Stimulated activated CD4-positive, alpha-beta T cell treated with anti-CD3 and anti-CD28 coated beads, TNF-alpha, amount 100 ng/mL, for 48 hours (primary cell): ENCODE results near the gene CDK2AP2.
"Not testable (repeated sequence)": the region's sequence is repeated elsewhere in the genome, so short reads cannot be mapped to it uniquely, and the experiment has no call there.

Experiments used
- DNase-seq, 3 donors: peaks; one replicate each; pipeline ENCODE4 v3.0.0-alpha.2; 2020; ENCODE audit warnings: low read depth in 3 of 3

CDK2AP2 gene

DNA sequence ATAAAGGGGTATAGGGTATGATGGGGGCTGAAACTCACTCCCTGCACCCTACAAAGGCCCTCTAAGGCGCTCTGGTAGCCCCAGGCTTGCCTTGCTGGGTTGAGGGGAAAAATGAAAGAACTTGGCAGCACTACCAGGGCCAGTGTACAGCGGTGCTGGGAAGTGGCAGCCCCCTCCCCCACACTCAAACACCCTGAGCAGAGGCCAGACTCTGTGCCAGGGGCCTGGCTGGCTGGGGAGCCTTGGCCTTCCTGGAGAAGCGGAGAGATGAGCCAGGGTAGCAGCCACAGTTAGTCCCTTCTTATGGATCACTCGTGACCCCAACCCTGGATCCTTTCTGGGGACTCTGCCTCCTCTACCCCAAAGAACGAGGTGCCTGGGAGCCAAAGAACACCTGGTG, 41.6 kb downstream of the CDK2AP2 start:
- no peak for DNase-seq

DNA sequence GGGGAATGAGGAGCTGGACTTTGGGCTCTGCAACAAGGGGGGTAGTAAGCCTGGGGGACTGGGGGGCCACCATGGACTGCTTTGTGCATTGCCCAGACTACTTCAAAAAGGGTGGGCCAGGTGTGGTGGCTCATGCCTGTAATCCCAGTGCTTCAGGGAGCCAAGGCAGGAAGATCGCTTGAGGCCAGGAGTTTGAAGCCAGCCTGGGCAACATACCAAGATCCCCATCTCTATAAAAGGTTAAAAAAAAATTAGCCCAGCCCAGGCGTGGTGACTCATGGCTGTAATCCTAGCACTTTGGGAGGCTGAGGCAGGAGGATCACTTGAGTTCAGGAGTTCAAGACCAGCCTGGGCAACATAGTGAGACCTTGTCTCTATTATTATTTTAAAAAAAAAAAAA, 42.4 kb downstream of the CDK2AP2 start:
- not testable (repeated sequence) for DNase-seq

DNA sequence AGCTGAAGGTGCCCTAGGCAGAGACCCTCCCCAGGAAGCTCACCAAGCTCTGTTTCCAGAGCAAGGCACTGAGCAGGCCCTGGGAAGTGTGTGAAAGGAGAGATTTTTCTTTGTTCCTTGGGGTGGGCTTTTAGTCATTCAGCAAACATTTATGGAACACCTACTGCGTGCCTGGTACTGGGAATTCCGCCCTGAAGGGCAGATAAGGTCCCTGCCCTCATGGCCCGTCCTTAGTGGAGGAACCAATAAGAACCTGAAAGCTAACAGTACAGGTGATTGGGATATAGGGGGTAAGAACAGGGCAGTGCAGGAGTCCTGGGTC, 42.8 kb downstream of the CDK2AP2 start:
- DNase-seq = no peak

DNA sequence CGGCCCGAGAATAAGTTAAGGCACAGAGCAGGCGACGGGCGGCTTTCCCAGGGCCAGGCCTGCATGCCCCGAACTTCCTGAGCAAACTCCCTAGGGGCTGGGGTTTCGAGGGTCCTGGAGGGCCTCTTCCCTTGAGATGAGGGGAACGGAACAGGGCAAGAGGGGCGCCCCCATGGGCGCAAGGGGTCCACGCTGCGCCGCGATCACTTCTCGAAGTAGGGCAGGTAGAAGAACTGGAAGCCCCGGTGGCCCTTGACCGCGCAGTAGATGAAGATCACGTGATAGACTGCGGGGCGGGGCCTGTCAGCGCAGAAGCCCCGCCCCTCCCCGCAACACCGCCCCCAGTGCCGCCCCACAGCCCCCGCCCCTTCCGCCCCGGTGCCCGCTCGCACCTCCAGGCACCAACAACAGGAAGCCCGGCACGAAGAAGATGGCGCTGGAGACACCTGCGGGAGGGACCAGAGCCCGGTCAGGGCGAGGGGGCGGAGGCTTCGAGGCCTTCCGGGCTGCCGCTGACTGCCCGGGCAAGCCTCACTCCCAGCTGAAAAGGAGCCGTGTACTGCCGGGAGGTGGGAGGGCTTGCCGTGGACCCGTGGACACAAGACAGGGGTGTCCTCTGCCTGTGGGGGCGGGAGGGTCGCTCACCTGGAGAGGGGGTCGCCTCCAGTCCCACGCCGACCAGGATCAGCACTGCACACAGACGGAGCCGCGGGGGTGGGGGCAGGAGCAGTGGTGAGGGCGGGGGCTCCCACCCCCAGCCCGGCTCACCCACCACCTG, 43.4 kb downstream of the CDK2AP2 start:
- DNase-seq = peak; percentile 86 to 93 (median 90)

DNA sequence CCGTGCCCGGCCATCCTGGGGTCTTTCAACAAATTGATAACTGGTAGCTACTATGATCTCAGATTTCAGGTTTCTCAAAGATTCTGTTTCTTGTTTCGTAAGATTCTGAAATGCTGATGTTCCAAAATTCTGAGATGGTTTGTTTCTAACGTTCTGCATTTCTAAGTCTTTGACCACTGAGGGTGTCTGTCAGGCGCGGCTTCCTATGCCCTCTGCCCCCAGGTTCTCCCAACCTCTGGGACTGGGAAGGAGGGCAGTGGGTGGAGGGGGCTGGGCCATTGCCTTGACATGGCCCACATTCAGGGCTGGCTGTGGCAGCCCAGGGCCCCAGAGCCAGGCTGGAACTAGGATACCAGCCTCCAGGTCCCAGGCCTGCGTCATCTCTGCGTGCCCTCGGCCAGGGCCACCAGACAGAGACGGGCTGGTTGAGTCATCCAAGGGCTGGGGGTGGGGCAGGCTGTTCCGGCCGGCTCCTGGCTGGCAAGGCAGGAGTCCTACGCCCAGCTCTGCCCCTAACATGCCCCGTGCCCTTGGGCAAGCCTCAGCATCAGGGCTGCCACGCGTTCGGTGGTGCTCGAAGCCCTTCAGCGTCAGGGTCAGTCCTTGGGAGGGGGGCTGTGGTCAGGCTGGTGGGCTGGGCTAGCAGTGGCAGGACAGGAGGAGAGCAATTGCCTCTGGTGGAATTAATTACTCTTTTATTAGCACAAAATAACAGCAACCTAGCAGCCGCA, 44.1 kb downstream of the CDK2AP2 start:
- no peak for DNase-seq

DNA sequence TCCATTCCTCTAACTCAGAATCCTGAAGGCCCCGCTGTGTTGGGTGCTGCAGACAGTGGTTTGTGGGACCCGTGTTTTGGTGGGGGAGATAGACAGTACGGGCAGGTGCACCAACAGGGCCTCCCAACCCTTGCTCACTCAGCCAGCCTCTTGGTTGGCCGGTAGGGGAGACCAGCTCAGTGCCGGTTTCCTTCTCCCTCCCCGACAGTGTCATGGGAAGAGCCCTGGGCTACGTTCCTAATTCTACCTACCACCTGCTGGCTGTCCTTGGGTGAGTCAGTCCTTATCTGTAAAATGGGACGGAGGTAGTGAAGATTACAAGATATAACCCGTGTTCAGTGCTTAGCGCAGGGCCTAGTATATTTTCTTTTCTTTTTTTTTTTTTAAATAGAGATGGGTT, 44.8 kb downstream of the CDK2AP2 start:
- no peak for DNase-seq

DNA sequence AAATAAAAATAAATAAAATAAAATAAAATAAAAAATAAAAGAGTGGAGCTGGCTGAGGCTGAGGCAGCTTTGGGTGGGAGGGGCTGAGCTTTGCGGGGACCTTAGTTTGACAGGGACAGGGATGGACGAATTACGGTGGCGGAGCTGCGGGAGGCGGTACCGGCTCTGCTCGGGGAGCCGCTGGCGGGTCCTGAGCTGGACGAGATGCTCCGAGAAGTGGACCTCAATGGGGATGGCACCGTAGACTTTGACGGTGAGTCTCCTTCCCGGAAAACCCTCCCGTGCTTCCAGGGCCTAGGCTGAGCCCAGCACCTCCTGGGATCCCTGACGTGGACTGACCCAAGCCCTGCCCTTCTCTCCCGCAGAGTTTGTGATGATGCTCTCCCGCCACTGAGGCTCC, 49.7 kb downstream of the CDK2AP2 start:
- no peak for DNase-seq

DNA sequence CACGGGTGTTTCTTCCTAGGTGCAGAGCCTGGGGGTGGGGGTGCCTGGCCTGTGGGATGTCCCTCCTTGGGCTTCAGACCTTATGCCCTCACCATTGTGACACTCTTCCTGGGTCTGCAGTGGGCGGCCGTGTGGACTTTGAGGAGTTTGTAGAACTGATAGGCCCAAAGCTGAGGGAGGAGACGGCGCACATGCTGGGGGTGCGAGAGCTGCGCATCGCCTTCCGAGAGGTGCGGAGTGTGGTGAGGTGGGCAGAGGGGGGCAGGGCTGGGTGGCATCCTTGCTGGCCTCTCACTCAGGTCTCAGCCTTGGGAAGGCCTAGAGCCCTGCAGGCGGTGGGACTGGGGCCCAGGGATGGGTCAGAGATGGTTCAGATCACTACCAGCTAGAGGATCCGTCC, 50.5 kb downstream of the CDK2AP2 start:
- no peak for DNase-seq
